Measurements from ENCODE around the gene NLGN1. TPM values are rescaled to one million over a fixed set of nuclear protein-coding genes. Genes with fewer than 3 reads are reported as not detected.

The NLGN1 gene
- total RNA-seq, 1 experiment from 2014 or later, result not detected

DNA sequence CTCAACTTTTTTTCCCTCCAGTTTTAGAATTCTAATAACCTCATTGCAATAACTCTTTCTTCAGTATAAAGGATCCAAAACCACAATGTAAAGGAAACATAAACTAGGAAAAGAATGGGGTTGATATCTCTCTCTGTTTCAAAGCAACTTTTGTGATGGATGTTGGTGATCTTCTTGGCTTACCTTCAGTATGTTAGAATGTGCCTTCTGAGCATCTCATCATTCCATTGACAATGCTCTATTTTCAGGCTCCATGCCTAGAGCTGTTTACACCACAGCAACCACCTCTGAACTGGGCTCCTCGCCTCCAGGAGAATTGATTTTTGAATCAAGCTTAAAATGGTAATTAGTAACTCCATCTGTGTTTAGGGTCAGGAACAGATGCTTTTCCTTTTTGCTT is 6.6 kb downstream of the NLGN1 start:
- H3K9me2 ChIP-seq (ENCODE audit: insufficient read depth), result no peaks in the 10 kb centered on the region
- H4K20me1 ChIP-seq (ENCODE audit: insufficient read depth), result no peaks in the 10 kb centered on the region
- H3K4me1 ChIP-seq (ENCODE audit: control insufficient read depth in 1 of 2, insufficient read depth in 2 of 2, low read length in 2 of 2), result no peaks in the 10 kb centered on the region
- no peaks in the 10 kb centered on the region for H3K79me2 ChIP-seq (ENCODE audit: insufficient read depth, low read length)
- H3K4me3 ChIP-seq (replicated peaks in 1 of 2; ENCODE audit: low read depth in 1 of 2, low read length in 2 of 2), result no peak overlapping the region
- no TSS peak for BruUV-seq (replicated peaks)
- no peak overlapping the region for H3K4me2 ChIP-seq (ENCODE audit: low read length)
- no peaks in the 10 kb centered on the region for H3K9me3 ChIP-seq (ENCODE audit: control insufficient read depth in 1 of 2, insufficient read depth in 1 of 2, low read depth in 1 of 2, low read length in 2 of 2)
- CTCF ChIA-PET, result no interaction called here
- DNase-seq (ENCODE audit: low read depth, low spot score), result no peak
- intact Hi-C loops (cut with micrococcal nuclease), result loop anchor here (10.0 kb wide), 1 partner anchor 591 kb away; no protein-coding TSS in a partner anchor
- RAD21 ChIA-PET (ENCODE audit: low non-redundant PET in 1 of 2, low total read pairs in 2 of 2, uncharacterized antibody in 2 of 2, unreplicated experiment in 2 of 2), result no interaction called here
- no peaks in the 10 kb centered on the region for H3K36me3 ChIP-seq (ENCODE audit: control insufficient read depth in 1 of 2, insufficient read depth in 2 of 2, low read length in 2 of 2)
- no peak overlapping the region for H3K27ac ChIP-seq (ENCODE audit: low read depth, low read length)
- TF ChIP-seq POLR2AphosphoS5 (IDR thresholded peaks at IDR 0.05; ENCODE audit: low read depth, low read length) (no peak), ZFX (IDR thresholded peaks at IDR 0.05) (no peak), CBX3 (IDR thresholded peaks at IDR 0.05; ENCODE audit: low read depth) (no peak), TCF7L2 (IDR thresholded peaks at IDR 0.05; ENCODE audit: borderline replicate concordance, extremely low read depth, insufficient read depth, insufficient read length) (no peak), ZNF274 (IDR thresholded peaks at IDR 0.05; ENCODE audit: low read depth, low read length) (no peak), ATF3 (IDR thresholded peaks at IDR 0.05) (no peak), EGR1 (IDR thresholded peaks at IDR 0.05; ENCODE audit: low read depth) (no peak), EZH2phosphoT487 (IDR thresholded peaks at IDR 0.05; ENCODE audit: borderline replicate concordance) (no peak), MAX (IDR thresholded peaks at IDR 0.05) (no peak), EZH2 (IDR thresholded peaks at IDR 0.05) (no peak), SP1 (IDR thresholded peaks at IDR 0.05; ENCODE audit: low read depth) (no peak), CEBPB (IDR thresholded peaks at IDR 0.05; ENCODE audit: low read depth) (no peak)
- TF ChIP-seq, protein P1, sequence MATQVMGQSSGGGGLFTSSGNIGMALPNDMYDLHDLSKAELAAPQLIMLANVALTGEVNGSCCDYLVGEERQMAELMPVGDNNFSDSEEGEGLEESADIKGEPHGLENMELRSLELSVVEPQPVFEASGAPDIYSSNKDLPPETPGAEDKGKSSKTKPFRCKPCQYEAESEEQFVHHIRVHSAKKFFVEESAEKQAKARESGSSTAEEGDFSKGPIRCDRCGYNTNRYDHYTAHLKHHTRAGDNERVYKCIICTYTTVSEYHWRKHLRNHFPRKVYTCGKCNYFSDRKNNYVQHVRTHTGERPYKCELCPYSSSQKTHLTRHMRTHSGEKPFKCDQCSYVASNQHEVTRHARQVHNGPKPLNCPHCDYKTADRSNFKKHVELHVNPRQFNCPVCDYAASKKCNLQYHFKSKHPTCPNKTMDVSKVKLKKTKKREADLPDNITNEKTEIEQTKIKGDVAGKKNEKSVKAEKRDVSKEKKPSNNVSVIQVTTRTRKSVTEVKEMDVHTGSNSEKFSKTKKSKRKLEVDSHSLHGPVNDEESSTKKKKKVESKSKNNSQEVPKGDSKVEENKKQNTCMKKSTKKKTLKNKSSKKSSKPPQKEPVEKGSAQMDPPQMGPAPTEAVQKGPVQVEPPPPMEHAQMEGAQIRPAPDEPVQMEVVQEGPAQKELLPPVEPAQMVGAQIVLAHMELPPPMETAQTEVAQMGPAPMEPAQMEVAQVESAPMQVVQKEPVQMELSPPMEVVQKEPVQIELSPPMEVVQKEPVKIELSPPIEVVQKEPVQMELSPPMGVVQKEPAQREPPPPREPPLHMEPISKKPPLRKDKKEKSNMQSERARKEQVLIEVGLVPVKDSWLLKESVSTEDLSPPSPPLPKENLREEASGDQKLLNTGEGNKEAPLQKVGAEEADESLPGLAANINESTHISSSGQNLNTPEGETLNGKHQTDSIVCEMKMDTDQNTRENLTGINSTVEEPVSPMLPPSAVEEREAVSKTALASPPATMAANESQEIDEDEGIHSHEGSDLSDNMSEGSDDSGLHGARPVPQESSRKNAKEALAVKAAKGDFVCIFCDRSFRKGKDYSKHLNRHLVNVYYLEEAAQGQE (IDR thresholded peaks at IDR 0.05; ENCODE audit: low read depth), result no peak
- ATAC-seq, result no peak
- no peak overlapping the region for H3K9ac ChIP-seq (ENCODE audit: low read length)
- no peak overlapping the region for H2AFZ ChIP-seq (ENCODE audit: low read depth, low read length, poor library complexity, severe bottlenecking)
- no peaks in the 10 kb centered on the region for H3K27me3 ChIP-seq (ENCODE audit: insufficient read depth, low read length)
- POLR2A ChIA-PET, result no interaction called here
